Measurements from ENCODE around the gene RASSF10. TPM values are rescaled to one million over a fixed set of nuclear protein-coding genes. Genes with fewer than 3 reads are reported as not detected.

The RASSF10 gene
- total RNA-seq, 1 donor from 2014 or later: 2.9 TPM

GRCh38 chr11:13026722-13027121, 17.6 kb downstream of the RASSF10 start:
- Mint-ChIP-seq H3K27ac (no peak overlapping the region), H3K4me3 (no peak overlapping the region), H3K9me3 (no peaks in the 10 kb centered on the region), H3K4me1 (no peaks in the 10 kb centered on the region), H3K36me3 (no peaks in the 10 kb centered on the region), H3K27me3 (ENCODE audit: insufficient read depth, low read depth) (no peaks in the 10 kb centered on the region)
- Histone ChIP-seq H3K4me2 (no peak overlapping the region), H3K27ac (no peak overlapping the region), H2AFZ (replicated peaks) (no peak overlapping the region), H3K79me2 (ENCODE audit: low read depth) (no peaks in the 10 kb centered on the region), H3K4me3 (no peak overlapping the region), H3K9ac (no peak overlapping the region), H4K20me1 (ENCODE audit: low read depth) (no peaks in the 10 kb centered on the region), H3K27me3 (no peaks in the 10 kb centered on the region), H3K4me1 (peaks cover 14% of the 10 kb centered on the region), H3K9me3 (ENCODE audit: low read depth) (no peaks in the 10 kb centered on the region), H3K36me3 (no peaks in the 10 kb centered on the region), H3F3A (ENCODE audit: low read depth) (no peaks in the 10 kb centered on the region)
- TF ChIP-seq EZH2phosphoT487 (IDR thresholded peaks at IDR 0.05) (no peak), EZH2 (IDR thresholded peaks at IDR 0.05) (no peak)
- peak; percentile 16 for DNase-seq (ENCODE audit: low spot score)

GRCh38 chr11:13028322-13028721, 19.2 kb downstream of the RASSF10 start:
- Mint-ChIP-seq H3K36me3 (no peaks in the 10 kb centered on the region), H3K4me1 (no peaks in the 10 kb centered on the region), H3K9me3 (no peaks in the 10 kb centered on the region), H3K4me3 (no peak overlapping the region), H3K27me3 (ENCODE audit: insufficient read depth, low read depth) (no peaks in the 10 kb centered on the region), H3K27ac (no peak overlapping the region)
- H2AFZ ChIP-seq (replicated peaks): no peak overlapping the region
- H3K4me3 ChIP-seq: no peak overlapping the region
- no peaks in the 10 kb centered on the region for H4K20me1 ChIP-seq (ENCODE audit: low read depth)
- H3K9ac ChIP-seq: no peak overlapping the region
- H3K4me1 ChIP-seq: peaks cover 11% of the 10 kb centered on the region
- H3K9me3 ChIP-seq (ENCODE audit: low read depth): no peaks in the 10 kb centered on the region
- H3K79me2 ChIP-seq (ENCODE audit: low read depth): no peaks in the 10 kb centered on the region
- no peak for TF ChIP-seq EZH2 (IDR thresholded peaks at IDR 0.05)
- no peak for TF ChIP-seq EZH2phosphoT487 (IDR thresholded peaks at IDR 0.05)
- TF ChIP-seq CTCF (IDR thresholded peaks at IDR 0.05): no peak
- H3K27me3 ChIP-seq: no peaks in the 10 kb centered on the region
- no peaks in the 10 kb centered on the region for H3K36me3 ChIP-seq
- no peak overlapping the region for H3K4me2 ChIP-seq
- no peaks in the 10 kb centered on the region for H3F3A ChIP-seq (ENCODE audit: low read depth)
- no peak for DNase-seq (ENCODE audit: low spot score)
- H3K27ac ChIP-seq: no peak overlapping the region

- Histone ChIP-seq H3K9me3 (ENCODE audit: low read depth) (no peaks in the 10 kb centered on the region), H3K9ac (no peak overlapping the region), H3K4me2 (no peak overlapping the region), H4K20me1 (ENCODE audit: low read depth) (no peaks in the 10 kb centered on the region), H3K4me1 (peaks cover 13% of the 10 kb centered on the region), H2AFZ (replicated peaks) (no peak overlapping the region), H3K27ac (no peak overlapping the region), H3F3A (ENCODE audit: low read depth) (peaks cover 9% of the 10 kb centered on the region), H3K36me3 (no peaks in the 10 kb centered on the region), H3K27me3 (no peaks in the 10 kb centered on the region), H3K4me3 (no peak overlapping the region), H3K79me2 (ENCODE audit: low read depth) (no peaks in the 10 kb centered on the region)
- H3K36me3 Mint-ChIP-seq: no peaks in the 10 kb centered on the region
- no peak for DNase-seq (ENCODE audit: low spot score)
- no peak for TF ChIP-seq EZH2 (IDR thresholded peaks at IDR 0.05)
- no peak for TF ChIP-seq CTCF (IDR thresholded peaks at IDR 0.05)
- no peak for TF ChIP-seq EZH2phosphoT487 (IDR thresholded peaks at IDR 0.05)
- no peak overlapping the region for H3K4me3 Mint-ChIP-seq
- H3K9me3 Mint-ChIP-seq: no peaks in the 10 kb centered on the region
- H3K27ac Mint-ChIP-seq: no peak overlapping the region
- peaks cover 3% of the 10 kb centered on the region for H3K4me1 Mint-ChIP-seq
- no peaks in the 10 kb centered on the region for H3K27me3 Mint-ChIP-seq (ENCODE audit: insufficient read depth, low read depth)
Measured at GRCh38 chr11:13029872-13030271, 20.8 kb downstream of the RASSF10 start.

- Histone ChIP-seq H3K4me1 (peaks cover 13% of the 10 kb centered on the region), H3K79me2 (ENCODE audit: low read depth) (no peaks in the 10 kb centered on the region), H3K36me3 (no peaks in the 10 kb centered on the region), H4K20me1 (ENCODE audit: low read depth) (no peaks in the 10 kb centered on the region), H2AFZ (replicated peaks) (no peak overlapping the region), H3K4me3 (no peak overlapping the region), H3K4me2 (no peak overlapping the region), H3K9ac (no peak overlapping the region), H3K27ac (no peak overlapping the region), H3K27me3 (no peaks in the 10 kb centered on the region), H3F3A (ENCODE audit: low read depth) (peaks cover 9% of the 10 kb centered on the region), H3K9me3 (ENCODE audit: low read depth) (no peaks in the 10 kb centered on the region)
- no peak overlapping the region for H3K27ac Mint-ChIP-seq
- no peaks in the 10 kb centered on the region for H3K27me3 Mint-ChIP-seq (ENCODE audit: insufficient read depth, low read depth)
- H3K4me1 Mint-ChIP-seq: peaks cover 3% of the 10 kb centered on the region
- DNase-seq (ENCODE audit: low spot score): no peak
- no peak overlapping the region for H3K4me3 Mint-ChIP-seq
- H3K36me3 Mint-ChIP-seq: no peaks in the 10 kb centered on the region
- TF ChIP-seq EZH2 (IDR thresholded peaks at IDR 0.05) (no peak), EZH2phosphoT487 (IDR thresholded peaks at IDR 0.05) (no peak), CTCF (IDR thresholded peaks at IDR 0.05) (no peak)
- no peaks in the 10 kb centered on the region for H3K9me3 Mint-ChIP-seq
Measured at GRCh38 chr11:13030857-13031256, 21.7 kb downstream of the RASSF10 start.

Measured in neural progenitor cell (in vitro differentiated cells).